ENCODE results near the gene PDLIM1.

- TF ChIP-seq CTCF (IDR thresholded peaks at IDR 0.05) (no peak), POLR2A (IDR thresholded peaks at IDR 0.05) (no peak), EP300 (IDR thresholded peaks at IDR 0.05) (no peak)
These were observed 81.2 kb downstream of the PDLIM1 start for GRCh38 chr10:95209509-95210127.

Measured in ovary (tissue), 3 donors.